IMR-90 (cell line): Measurements from ENCODE around the gene FLACC1. TPM values are rescaled to one million over a fixed set of nuclear protein-coding genes. Genes with fewer than 3 reads are reported as not detected.
A peak's percentile ranks its signal among the peaks of the same experiment; 100 is the strongest.

Source experiments
- ATAC-seq: fragments of 200-7000 bp; cut with Tn5 transposase; 2 replicates; pipeline ENCODE4 v1.9.1; 2020; ENCODE audit warnings: low read depth, mild to moderate bottlenecking, moderate library complexity
- BruUV-seq: library from RNA; stranded (reverse); fragments of 400-500 nt; replicated peaks from 2 replicates; lab custom pipeline; 2021; lab: Mats Ljungman, UMichigan
- CTCF ChIA-PET: fragments of 300-600 bp; formaldehyde crosslinking; extraction: SDS; loops from one replicate; lab custom pipeline; 2021; ENCODE audit warnings: antibody characterized with exemption; lab: Yijun Ruan, JAX
- POLR2A ChIA-PET: fragments of 300-600 bp; sonication (Branson Sonifier 250); formaldehyde crosslinking; loops from one replicate; lab custom pipeline; 2022; ENCODE audit warnings: antibody characterized with exemption; ENCODE audit not compliant: unreplicated experiment; lab: Charles Lee
- DNase-seq: peaks from one replicate; pipeline ENCODE4 v3.0.0; 2013
- H2AFZ ChIP-seq: replicated peaks from 2 replicates; pipeline ENCODE3; 2013; ENCODE audit warnings: low read length, mild to moderate bottlenecking; ENCODE audit not compliant: poor library complexity
- H2AK5ac ChIP-seq: 2 replicates; pipeline ENCODE4 v1.6.1; 2013; ENCODE audit warnings: low read depth, low read length, inconsistent platforms
- H2AK9ac ChIP-seq: replicated peaks from 2 replicates; pipeline ENCODE3; 2013; ENCODE audit warnings: mild to moderate bottlenecking, low read depth, low read length, moderate library complexity; ENCODE audit not compliant: poor library complexity
- H2BK120ac ChIP-seq: 2 replicates; pipeline ENCODE4 v1.6.1; 2013; ENCODE audit warnings: low read depth, low read length, inconsistent platforms
- H2BK15ac ChIP-seq: 3 replicates; pipeline ENCODE4 v1.6.1; 2013; ENCODE audit warnings: low read depth, low read length, inconsistent platforms
- H2BK20ac ChIP-seq: 2 replicates; pipeline ENCODE4 v1.6.1; 2013; ENCODE audit warnings: low read depth, mild to moderate bottlenecking, inconsistent platforms, low read length, moderate library complexity
- H2BK5ac ChIP-seq: 2 replicates; pipeline ENCODE4 v1.6.1; 2013; ENCODE audit warnings: mild to moderate bottlenecking, low read depth, low read length, inconsistent platforms; ENCODE audit not compliant: poor library complexity, severe bottlenecking
- H3K14ac ChIP-seq: replicated peaks from 2 replicates; pipeline ENCODE4 v1.6.1; 2013; ENCODE audit warnings: low read depth, low read length, inconsistent platforms
- H3K18ac ChIP-seq: 2 replicates; pipeline ENCODE4 v1.6.1; 2013; ENCODE audit warnings: low read depth, low read length, control low read depth
- H3K23ac ChIP-seq: 2 replicates; pipeline ENCODE4 v1.6.1; 2013; ENCODE audit warnings: low read depth, low read length, inconsistent platforms
- H3K27ac ChIP-seq: 2 replicates; pipeline ENCODE4 v1.5.1; 2013; ENCODE audit warnings: mild to moderate bottlenecking, control low read depth, low read length; ENCODE audit not compliant: insufficient read depth
- H3K27me3 ChIP-seq: 2 replicates; pipeline ENCODE4 v1.6.1; 2013; ENCODE audit warnings: low read length; ENCODE audit not compliant: control insufficient read depth, insufficient read depth
- H3K36me3 ChIP-seq: 2 replicates; pipeline ENCODE4 v1.6.1; 2013; ENCODE audit warnings: low read length, mixed read lengths; ENCODE audit not compliant: control insufficient read depth, insufficient read depth
- H3K4ac ChIP-seq: 2 replicates; pipeline ENCODE4 v1.6.1; 2013; ENCODE audit warnings: low read depth, low read length, inconsistent platforms
- H3K4me1 ChIP-seq: 2 replicates; pipeline ENCODE4 v1.6.1; 2013; ENCODE audit warnings: low read length, mixed read lengths; ENCODE audit not compliant: control insufficient read depth, insufficient read depth
- H3K4me2 ChIP-seq: 2 replicates; pipeline ENCODE4 v1.6.1; 2013; ENCODE audit warnings: low read depth, mild to moderate bottlenecking, control low read depth, low read length, moderate library complexity
- H3K4me3 ChIP-seq: 2 replicates; pipeline ENCODE4 v1.5.1; 2013; ENCODE audit warnings: low read depth, mild to moderate bottlenecking, control low read depth, low read length, moderate library complexity; ENCODE audit not compliant: insufficient read depth
- H3K56ac ChIP-seq: 2 replicates; pipeline ENCODE4 v1.6.1; 2013; ENCODE audit warnings: low read length, inconsistent platforms; ENCODE audit not compliant: insufficient read depth; ENCODE audit errors: extremely low read depth
- H3K79me1 ChIP-seq, 2 experiments: 2 replicates each; pipeline ENCODE4 v1.6.1; 2013; ENCODE audit warnings: low read length in 2 of 2, inconsistent platforms in 1 of 2, low read depth in 1 of 2
- H3K9ac ChIP-seq: 2 replicates; pipeline ENCODE4 v1.6.1; 2013; ENCODE audit warnings: low read depth, low read length, control low read depth
- H3K9me1 ChIP-seq: 2 replicates; pipeline ENCODE4 v1.6.1; 2013; ENCODE audit warnings: low read length, inconsistent platforms; ENCODE audit not compliant: insufficient read depth
- H3K9me3 ChIP-seq: 2 replicates; pipeline ENCODE4 v1.6.1; 2013; ENCODE audit warnings: low read length; ENCODE audit not compliant: control insufficient read depth, insufficient read depth
- H4K20me1 ChIP-seq: 2 replicates; pipeline ENCODE4 v1.6.1; 2013; ENCODE audit warnings: low read length, inconsistent platforms; ENCODE audit not compliant: insufficient read depth
- H4K5ac ChIP-seq: 2 replicates; pipeline ENCODE4 v1.6.1; 2013; ENCODE audit warnings: mild to moderate bottlenecking, low read depth, low read length, control low read depth
- H4K8ac ChIP-seq, 2 experiments: 2 replicates each; pipeline ENCODE4 v1.6.1; 2013; ENCODE audit warnings: low read depth in 2 of 2, low read length in 2 of 2, control low read depth in 1 of 2, inconsistent platforms in 1 of 2
- H4K91ac ChIP-seq: 2 replicates; pipeline ENCODE4 v1.6.1; 2013; ENCODE audit warnings: low read depth, low read length, inconsistent platforms; ENCODE audit not compliant: insufficient read depth
- BHLHE40 ChIP-seq: fragments of 150-350 bp; IDR thresholded peaks from 2 replicates; pipeline ENCODE4 v1.6.1; 2016; ENCODE audit warnings: mild to moderate bottlenecking, low read depth, low read length
- CEBPB ChIP-seq: IDR thresholded peaks from 2 replicates; pipeline ENCODE4 v1.6.1; 2012; ENCODE audit warnings: low read depth, low read length, improper control_type of control experiment
- CHD1 ChIP-seq: IDR thresholded peaks from 2 replicates; pipeline ENCODE4 v1.6.1; 2012; ENCODE audit warnings: low read depth, low read length, improper control_type of control experiment
- CTCF ChIP-seq: conservative IDR thresholded peaks from 2 replicates; pipeline ENCODE4 v1.5.1; 2012; ENCODE audit warnings: mild to moderate bottlenecking, low read depth, low read length, improper control_type of control experiment
- ELK1 ChIP-seq: fragments of 150-350 bp; IDR thresholded peaks from 2 replicates; pipeline ENCODE4 v1.6.1; 2016; ENCODE audit warnings: low read depth, mild to moderate bottlenecking, low read length, moderate library complexity, borderline replicate concordance
- FOS ChIP-seq: fragments of 150-350 bp; IDR thresholded peaks from 2 replicates; pipeline ENCODE4 v1.6.1; 2016; ENCODE audit warnings: low read depth, low read length
- MAFK ChIP-seq: IDR thresholded peaks from 2 replicates; pipeline ENCODE4 v1.6.1; 2012; ENCODE audit warnings: low read depth, low read length, improper control_type of control experiment
- MAZ ChIP-seq: IDR thresholded peaks from 2 replicates; pipeline ENCODE4 v1.6.1; 2012; ENCODE audit warnings: low read depth, mild to moderate bottlenecking, low read length, improper control_type of control experiment, moderate library complexity, borderline replicate concordance
- NFE2L2 ChIP-seq: fragments of 150-350 bp; IDR thresholded peaks from 2 replicates; pipeline ENCODE4 v1.6.1; 2016; ENCODE audit warnings: low read depth, mild to moderate bottlenecking, low read length
- POLR2A ChIP-seq: IDR thresholded peaks from 2 replicates; pipeline ENCODE4 v1.6.1; 2012; ENCODE audit warnings: mild to moderate bottlenecking, low read depth, low read length
- RAD21 ChIP-seq: IDR thresholded peaks from 2 replicates; pipeline ENCODE4 v1.6.1; 2012; ENCODE audit warnings: low read length, improper control_type of control experiment
- RCOR1 ChIP-seq: IDR thresholded peaks from 2 replicates; pipeline ENCODE4 v1.6.1; 2012; ENCODE audit warnings: mild to moderate bottlenecking, low read length, improper control_type of control experiment; ENCODE audit not compliant: insufficient replicate concordance
- RFX5 ChIP-seq: IDR thresholded peaks from 2 replicates; pipeline ENCODE4 v1.8.0; 2012; ENCODE audit warnings: low read depth, mild to moderate bottlenecking, low read length, moderate library complexity
- SMC3 ChIP-seq: fragments of 150-350 bp; IDR thresholded peaks from 2 replicates; pipeline ENCODE4 v1.6.1; 2016; ENCODE audit warnings: low read depth, mild to moderate bottlenecking, antibody characterized with exemption, low read length, moderate library complexity
- USF2 ChIP-seq: fragments of 150-350 bp; IDR thresholded peaks from 2 replicates; pipeline ENCODE4 v1.6.1; 2017; ENCODE audit warnings: mild to moderate bottlenecking, antibody characterized with exemption, low read length, low read depth
- WGBS, 2 experiments: methylation state at CpG; one replicate each; pipeline versions ENCODE4 v1.1.5 to v1.1.7; 2013; ENCODE audit warnings: missing lambda C conversion rate in 2 of 2; ENCODE audit not compliant: insufficient read length in 1 of 2; ENCODE audit errors: extremely low coverage in 2 of 2; 5-methylcytosine and 5-hydroxymethylcytosine counted together
- dilution Hi-C: fragments of 300-500 bp; cut with HindIII; formaldehyde crosslinking; loops from one replicate; pipeline ENCODE4 v1.14.3; 2018; ENCODE audit warnings: low sequenced_read_pairs; ENCODE audit not compliant: unreplicated experiment
- in situ Hi-C: fragments of 300-500 bp; cut with MboI; formaldehyde crosslinking; loops from 3 replicates; pipeline ENCODE4 v1.14.3; 2019; ENCODE audit warnings: low sequenced_read_pairs, inconsistent platforms, mixed read lengths
- intact Hi-C: fragments of 100-400 bp; cut with micrococcal nuclease; formaldehyde crosslinking; loops from 2 replicates; pipeline ENCODE4 v1.10.0; 2022
- polyA plus RNA-seq, 3 experiments: library from polyadenylated mRNA; depleted of rRNA; stranded (reverse); fragments of >200 nt; gene quantifications; 2 replicates each; pipeline ENCODE4 v1.2.3, GENCODE V29; 2012; ENCODE audit warnings: low replicate concordance in 1 of 3
- total RNA-seq: library from RNA; depleted of rRNA; stranded (reverse); fragments of >200 nt; gene quantifications from 2 replicates; pipeline ENCODE4 v1.2.3, GENCODE V29; 2012

FLACC1 gene
- total and polyA plus RNA-seq, 2 of the 4 experiments (the other 2 are of a cell fraction), result 0.32 to 0.54 TPM

GRCh38 chr2:201378496-201379397 lies 21.6 kb upstream of the FLACC1 start:
- no peak overlapping the region for H4K91ac ChIP-seq
- H3K27ac ChIP-seq, result no peak overlapping the region
- no peak overlapping the region for H3K9ac ChIP-seq
- ATAC-seq (no peak), DNase-seq (peak; percentile 17)
- H4K5ac ChIP-seq, result no peak overlapping the region
- no peak overlapping the region for H4K8ac ChIP-seq
- no peaks in the 10 kb centered on the region for H4K20me1 ChIP-seq
- H3K9me1 ChIP-seq, result no peaks in the 10 kb centered on the region; the same call in 1 of the 2 replicates
- H3K79me1 ChIP-seq, result no peaks in the 10 kb centered on the region; a peak in 1 of 4 replicates
- no peak overlapping the region for H2BK20ac ChIP-seq
- no peak overlapping the region for H2BK15ac ChIP-seq
- no peaks in the 10 kb centered on the region; the same call in 1 of the 2 replicates for H3K9me3 ChIP-seq
- H2BK120ac ChIP-seq, result no peak overlapping the region
- H2AFZ ChIP-seq, result no peak overlapping the region
- no peak overlapping the region for H3K18ac ChIP-seq
- H3K23ac ChIP-seq, result no peak overlapping the region
- H3K36me3 ChIP-seq, result peaks cover 19% of the 10 kb centered on the region
- CTCF ChIA-PET, result no interaction called here
- no peak overlapping the region for H3K4me2 ChIP-seq
- H3K14ac ChIP-seq, result no peak overlapping the region
- no CpG with 5 or more reads among the region's 5 CpGs for WGBS, 2 experiments
- no peak overlapping the region for H2AK5ac ChIP-seq
- H3K4me3 ChIP-seq, result no peak overlapping the region
- H3K56ac ChIP-seq, result no peak overlapping the region
- dilution Hi-C loops (no loop called here), in situ Hi-C loops (no loop called here), intact Hi-C loops (no loop called here)
- no TSS peak for BruUV-seq
- no peaks in the 10 kb centered on the region for H3K4me1 ChIP-seq
- H2AK9ac ChIP-seq, result no peak overlapping the region
- no peaks in the 10 kb centered on the region for H3K27me3 ChIP-seq
- POLR2A ChIA-PET, result no interaction called here
- no peak overlapping the region for H3K4ac ChIP-seq
- H2BK5ac ChIP-seq, result no peak overlapping the region
- TF ChIP-seq RCOR1 (no peak), RFX5 (no peak), RAD21 (no peak), USF2 (no peak), CEBPB (no peak), BHLHE40 (no peak), CTCF (no peak), MAZ (no peak), FOS (no peak), CHD1 (no peak), MAFK (no peak), SMC3 (no peak), POLR2A (no peak), NFE2L2 (no peak), ELK1 (no peak)
